Ishikawa (cell line): ENCODE results near the gene DAZAP1.

Experiments used
- CEBPB ChIP-seq: IDR thresholded peaks from 2 replicates; pipeline ENCODE4 v1.6.1; 2012
- CREB1 ChIP-seq: IDR thresholded peaks from 2 replicates; pipeline ENCODE4 v1.6.1; 2012; ENCODE audit warnings: low read depth
- EGR1 ChIP-seq: IDR thresholded peaks from 2 replicates; pipeline ENCODE4 v1.6.1; 2012
- EP300 ChIP-seq: IDR thresholded peaks from 2 replicates; pipeline ENCODE4 v1.6.1; 2012; ENCODE audit warnings: borderline replicate concordance
- FOXM1 ChIP-seq: IDR thresholded peaks from 2 replicates; pipeline ENCODE4 v1.6.1; 2012; ENCODE audit warnings: low read depth, borderline replicate concordance
- NFIC ChIP-seq: IDR thresholded peaks from 2 replicates; pipeline ENCODE4 v1.6.1; 2012
- RAD21 ChIP-seq: IDR thresholded peaks from 2 replicates; pipeline ENCODE4 v1.6.1; 2012; ENCODE audit warnings: low read depth
- TAF1 ChIP-seq: IDR thresholded peaks from 2 replicates; pipeline ENCODE4 v1.6.1; 2012; ENCODE audit warnings: low read depth, mild to moderate bottlenecking
- TCF12 ChIP-seq: IDR thresholded peaks from 2 replicates; pipeline ENCODE4 v1.6.1; 2012; ENCODE audit warnings: low read depth
- TEAD4 ChIP-seq: IDR thresholded peaks from 2 replicates; pipeline ENCODE4 v1.6.1; 2012
- USF1 ChIP-seq: IDR thresholded peaks from 2 replicates; pipeline ENCODE4 v1.6.1; 2012
- YY1 ChIP-seq: IDR thresholded peaks from 2 replicates; pipeline ENCODE4 v1.6.1; 2012; ENCODE audit warnings: low read depth
- ZBTB7A ChIP-seq: IDR thresholded peaks from 2 replicates; pipeline ENCODE4 v1.6.1; 2012; ENCODE audit warnings: low read depth
- TF ChIP-seq, protein P1 (sequence below): IDR thresholded peaks from 2 replicates; pipeline ENCODE4 v1.6.1; 2012; ENCODE audit warnings: low read depth, mild to moderate bottlenecking
- TF ChIP-seq, protein P2 (sequence below): IDR thresholded peaks from 2 replicates; pipeline ENCODE4 v1.6.1; 2012

DAZAP1 gene

DNA sequence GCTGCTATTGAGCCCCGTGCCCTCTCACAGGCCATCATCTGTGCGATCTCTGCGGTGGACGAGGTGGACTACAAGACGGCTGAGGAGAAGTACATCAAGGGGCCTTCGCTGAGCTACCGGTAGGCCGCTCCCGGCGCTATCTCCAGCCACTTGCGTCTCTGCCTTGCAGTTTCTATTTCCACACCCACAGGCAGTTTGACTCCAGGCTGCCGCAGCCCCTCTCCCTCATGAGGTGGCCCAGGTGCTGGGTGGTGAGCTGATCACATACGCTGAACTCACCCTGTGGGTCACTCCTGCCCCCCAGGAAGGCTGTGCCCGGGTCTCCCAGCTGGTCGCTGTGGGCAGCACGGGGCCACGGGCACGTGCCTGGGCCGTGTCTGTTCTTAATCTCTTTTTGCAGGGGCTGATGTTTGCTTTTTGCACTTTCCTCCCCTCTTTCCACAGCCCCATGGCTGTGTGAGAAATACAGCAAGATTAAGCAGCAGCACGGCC is 34.3 kb upstream of the DAZAP1 start:
- TF ChIP-seq CREB1 (no peak), RAD21 (no peak)
- TF ChIP-seq, protein P1, sequence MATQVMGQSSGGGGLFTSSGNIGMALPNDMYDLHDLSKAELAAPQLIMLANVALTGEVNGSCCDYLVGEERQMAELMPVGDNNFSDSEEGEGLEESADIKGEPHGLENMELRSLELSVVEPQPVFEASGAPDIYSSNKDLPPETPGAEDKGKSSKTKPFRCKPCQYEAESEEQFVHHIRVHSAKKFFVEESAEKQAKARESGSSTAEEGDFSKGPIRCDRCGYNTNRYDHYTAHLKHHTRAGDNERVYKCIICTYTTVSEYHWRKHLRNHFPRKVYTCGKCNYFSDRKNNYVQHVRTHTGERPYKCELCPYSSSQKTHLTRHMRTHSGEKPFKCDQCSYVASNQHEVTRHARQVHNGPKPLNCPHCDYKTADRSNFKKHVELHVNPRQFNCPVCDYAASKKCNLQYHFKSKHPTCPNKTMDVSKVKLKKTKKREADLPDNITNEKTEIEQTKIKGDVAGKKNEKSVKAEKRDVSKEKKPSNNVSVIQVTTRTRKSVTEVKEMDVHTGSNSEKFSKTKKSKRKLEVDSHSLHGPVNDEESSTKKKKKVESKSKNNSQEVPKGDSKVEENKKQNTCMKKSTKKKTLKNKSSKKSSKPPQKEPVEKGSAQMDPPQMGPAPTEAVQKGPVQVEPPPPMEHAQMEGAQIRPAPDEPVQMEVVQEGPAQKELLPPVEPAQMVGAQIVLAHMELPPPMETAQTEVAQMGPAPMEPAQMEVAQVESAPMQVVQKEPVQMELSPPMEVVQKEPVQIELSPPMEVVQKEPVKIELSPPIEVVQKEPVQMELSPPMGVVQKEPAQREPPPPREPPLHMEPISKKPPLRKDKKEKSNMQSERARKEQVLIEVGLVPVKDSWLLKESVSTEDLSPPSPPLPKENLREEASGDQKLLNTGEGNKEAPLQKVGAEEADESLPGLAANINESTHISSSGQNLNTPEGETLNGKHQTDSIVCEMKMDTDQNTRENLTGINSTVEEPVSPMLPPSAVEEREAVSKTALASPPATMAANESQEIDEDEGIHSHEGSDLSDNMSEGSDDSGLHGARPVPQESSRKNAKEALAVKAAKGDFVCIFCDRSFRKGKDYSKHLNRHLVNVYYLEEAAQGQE: no peak

DNA sequence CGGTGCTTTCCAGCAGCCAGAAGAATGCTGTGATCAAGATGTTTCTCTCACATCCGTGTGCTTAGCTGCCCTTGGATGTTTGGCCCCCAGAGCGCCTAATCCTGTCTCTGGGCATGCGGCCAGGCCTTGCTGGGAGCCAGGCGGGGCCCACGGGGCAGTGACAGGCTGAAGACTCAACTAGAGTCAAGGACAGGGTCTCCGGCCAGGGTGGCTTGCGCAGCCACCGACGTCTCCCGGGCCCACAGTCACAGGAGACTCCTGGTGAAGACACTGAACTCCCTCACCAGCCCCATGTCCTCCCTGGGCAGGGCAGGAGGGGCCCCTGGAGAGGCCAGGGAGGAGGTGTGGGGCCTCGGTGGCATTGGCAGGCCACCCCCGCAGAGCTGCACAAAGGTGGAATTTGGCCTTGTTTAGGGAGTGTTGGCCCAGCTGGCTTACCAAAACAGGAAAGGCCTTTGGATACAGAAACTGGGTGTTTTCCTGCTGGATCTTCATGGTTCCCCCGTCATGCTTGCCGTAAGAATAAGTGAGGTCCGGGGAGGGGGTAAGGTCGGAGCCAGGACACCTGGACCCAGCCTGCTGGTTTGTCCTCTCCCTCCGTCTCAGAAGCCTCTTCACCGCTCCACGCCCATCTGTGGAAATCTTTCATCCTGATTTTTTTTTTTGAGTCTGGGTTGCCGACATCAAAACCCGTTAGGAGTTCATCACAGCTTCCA is 33.7 kb upstream of the DAZAP1 start:
- TF ChIP-seq EGR1 (peak; percentile 76; the same call in 1 of the 2 replicates), ZBTB7A (0 out of 2 replicates have a peak, but pooled peaks have one; percentile 46), USF1 (no peak), EP300 (peak; percentile 66; the same call in 1 of the 2 replicates), CEBPB (no peak), CREB1 (no peak), RAD21 (no peak), TAF1 (peak; percentile 21; the same call in 1 of the 2 replicates), TEAD4 (0 out of 2 replicates have a peak, but pooled peaks have one; percentile 53), YY1 (no peak), NFIC (peak; percentile 94), TCF12 (peak; percentile 82), FOXM1 (no peak)
- TF ChIP-seq, protein P1: no peak
- TF ChIP-seq, protein P2, sequence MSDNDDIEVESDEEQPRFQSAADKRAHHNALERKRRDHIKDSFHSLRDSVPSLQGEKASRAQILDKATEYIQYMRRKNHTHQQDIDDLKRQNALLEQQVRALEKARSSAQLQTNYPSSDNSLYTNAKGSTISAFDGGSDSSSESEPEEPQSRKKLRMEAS: no peak

DNA sequence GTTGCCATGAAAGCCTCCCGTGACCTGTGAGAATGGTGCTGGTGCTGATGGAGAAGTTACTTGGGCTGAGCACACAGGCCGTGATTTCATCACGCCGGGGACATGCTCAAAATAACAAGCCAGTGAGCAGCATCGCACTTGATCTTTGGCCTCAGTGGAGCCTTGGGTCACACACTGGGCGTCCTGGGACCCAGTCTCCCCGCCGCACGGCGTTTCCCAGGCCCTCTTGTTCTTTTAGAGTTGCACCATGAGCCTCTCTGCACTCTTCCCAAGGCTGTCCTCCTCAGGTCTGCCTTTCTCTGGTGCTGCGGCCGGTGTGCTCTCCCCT is 33.2 kb upstream of the DAZAP1 start:
- TF ChIP-seq, protein P2: no peak
- TF ChIP-seq RAD21 (no peak), TEAD4 (no peak), ZBTB7A (no peak), CREB1 (no peak), USF1 (no peak), EGR1 (no peak), CEBPB (no peak), YY1 (no peak), FOXM1 (no peak)
- TF ChIP-seq, protein P1: no peak

- TF ChIP-seq EGR1 (no peak), EP300 (no peak), YY1 (no peak)
These were observed 31.0 kb upstream of the DAZAP1 start for GRCh38 chr19:1376415-1376805.
